HEK293T (cell line): ENCODE data around the gene GRIK4.

ENCODE experiments used
- CTCF ChIA-PET: fragments of 350-600 bp; formaldehyde crosslinking; extraction: SDS; loops from one replicate; lab custom pipeline; 2021; ENCODE audit warnings: antibody characterized with exemption, inconsistent platforms; lab: Yijun Ruan, JAX
- POLR2A ChIA-PET: fragments of 350-600 bp; formaldehyde crosslinking; extraction: SDS; loops from one replicate; lab custom pipeline; 2020; ENCODE audit warnings: antibody characterized with exemption, inconsistent platforms; lab: Yijun Ruan, JAX
- DNase-seq: peaks from one replicate; pipeline ENCODE4 v3.0.0; 2012; ENCODE audit warnings: mixed read lengths; ENCODE audit errors: extremely low spot score
- ARNT ChIP-seq: fragments of 450-650 bp; IDR thresholded peaks from 2 replicates; pipeline ENCODE4 v1.6.1; 2017; ENCODE audit warnings: mild to moderate bottlenecking
- BHLHE40 ChIP-seq: fragments of 450-650 bp; IDR thresholded peaks from 2 replicates; pipeline ENCODE4 v1.6.1; 2016; ENCODE audit warnings: mild to moderate bottlenecking, moderate library complexity, borderline replicate concordance
- CTBP1 ChIP-seq: fragments of 450-650 bp; IDR thresholded peaks from 2 replicates; pipeline ENCODE4 v1.6.1; 2016; ENCODE audit warnings: borderline replicate concordance
- ELF4 ChIP-seq: fragments of 450-650 bp; IDR thresholded peaks from 2 replicates; pipeline ENCODE4 v1.6.1; 2017; ENCODE audit warnings: antibody characterized with exemption
- FOXA1 ChIP-seq: fragments of 450-650 bp; IDR thresholded peaks from 2 replicates; pipeline ENCODE4 v1.6.1; 2016; ENCODE audit warnings: mild to moderate bottlenecking
- FOXK2 ChIP-seq: fragments of 450-650 bp; IDR thresholded peaks from 2 replicates; pipeline ENCODE4 v1.6.1; 2016; ENCODE audit warnings: mild to moderate bottlenecking
- FOXM1 ChIP-seq: fragments of 450-650 bp; IDR thresholded peaks from 2 replicates; pipeline ENCODE4 v1.6.1; 2017; ENCODE audit warnings: mild to moderate bottlenecking, borderline replicate concordance
- HDGF ChIP-seq: fragments of 450-650 bp; IDR thresholded peaks from 2 replicates; pipeline ENCODE4 v1.6.1; 2017; ENCODE audit warnings: antibody characterized with exemption, borderline replicate concordance
- L3MBTL2 ChIP-seq: fragments of 450-650 bp; conservative IDR thresholded peaks from 2 replicates; pipeline ENCODE4 v1.6.1; 2016; ENCODE audit warnings: mild to moderate bottlenecking
- LEF1 ChIP-seq: fragments of 450-650 bp; IDR thresholded peaks from 2 replicates; pipeline ENCODE4 v1.6.1; 2017; ENCODE audit warnings: mild to moderate bottlenecking, borderline replicate concordance
- NFRKB ChIP-seq: fragments of 450-650 bp; IDR thresholded peaks from 2 replicates; pipeline ENCODE4 v1.6.1; 2016; ENCODE audit warnings: mild to moderate bottlenecking, moderate library complexity
- PKNOX1 ChIP-seq: fragments of 450-650 bp; IDR thresholded peaks from 2 replicates; pipeline ENCODE4 v1.6.1; 2016
- SP1 ChIP-seq: fragments of 450-650 bp; IDR thresholded peaks from 2 replicates; pipeline ENCODE4 v1.6.1; 2017
- SUZ12 ChIP-seq: fragments of 450-650 bp; IDR thresholded peaks from 2 replicates; pipeline ENCODE4 v1.6.1; 2016; ENCODE audit warnings: mild to moderate bottlenecking
- TARDBP ChIP-seq: fragments of 450-650 bp; IDR thresholded peaks from 2 replicates; pipeline ENCODE4 v1.6.1; 2016
- ZNF384 ChIP-seq: fragments of 450-650 bp; IDR thresholded peaks from 2 replicates; pipeline ENCODE4 v1.6.1; 2016

GRIK4 gene

GRCh38 chr11:120904116-120904515 lies 392.6 kb downstream of the GRIK4 start:
- no peak for DNase-seq
- ChIA-PET POLR2A (no interaction called here), CTCF (no interaction called here)
- no peak for TF ChIP-seq SUZ12
- TF ChIP-seq FOXA1: no peak
- TF ChIP-seq PKNOX1: no peak
- no peak for TF ChIP-seq LEF1
- TF ChIP-seq NFRKB: no peak
- no peak for TF ChIP-seq BHLHE40
- TF ChIP-seq CTBP1: no peak
- no peak for TF ChIP-seq ARNT
- TF ChIP-seq FOXK2: no peak

- TF ChIP-seq PKNOX1: no peak
- TF ChIP-seq FOXK2: no peak
- TF ChIP-seq NFRKB: no peak
- no peak for TF ChIP-seq FOXA1
- no peak for TF ChIP-seq ARNT
- no peak for TF ChIP-seq TARDBP
- TF ChIP-seq ZNF384: no peak
- no peak for TF ChIP-seq ELF4
- no peak for TF ChIP-seq SP1
- TF ChIP-seq BHLHE40: no peak
- no peak for TF ChIP-seq HDGF
- no peak for TF ChIP-seq L3MBTL2
- no peak for TF ChIP-seq LEF1
- TF ChIP-seq FOXM1: no peak
- ChIA-PET CTCF (no interaction called here), POLR2A (no interaction called here)
- DNase-seq: no peak
These were observed 395.2 kb downstream of the GRIK4 start for GRCh38 chr11:120906766-120907165.

- DNase-seq: no peak
- CTCF ChIA-PET: no interaction called here
- POLR2A ChIA-PET: no interaction called here
- TF ChIP-seq ELF4 (no peak), HDGF (no peak), L3MBTL2 (no peak), TARDBP (no peak), SUZ12 (no peak), ZNF384 (no peak), PKNOX1 (no peak), ARNT (no peak), CTBP1 (no peak), NFRKB (no peak), FOXA1 (no peak), SP1 (no peak), LEF1 (no peak), BHLHE40 (no peak), FOXK2 (no peak), FOXM1 (no peak)
These were observed 396.4 kb downstream of the GRIK4 start for GRCh38 chr11:120907971-120908370.

- ChIA-PET POLR2A (no interaction called here), CTCF (no interaction called here)
- no peak for DNase-seq
- no peak for TF ChIP-seq BHLHE40
- no peak for TF ChIP-seq FOXM1
- TF ChIP-seq HDGF: no peak
- no peak for TF ChIP-seq FOXK2
- TF ChIP-seq NFRKB: no peak
- TF ChIP-seq ARNT: no peak
- no peak for TF ChIP-seq L3MBTL2
- TF ChIP-seq TARDBP: no peak
- TF ChIP-seq SUZ12: no peak
- TF ChIP-seq ZNF384: no peak
- no peak for TF ChIP-seq LEF1
- TF ChIP-seq SP1: no peak
- no peak for TF ChIP-seq ELF4
- TF ChIP-seq FOXA1: no peak
- TF ChIP-seq CTBP1: no peak
These were observed 397.1 kb downstream of the GRIK4 start for GRCh38 chr11:120908461-120909181.

- POLR2A ChIA-PET: no interaction called here
- TF ChIP-seq ELF4 (no peak), TARDBP (no peak), CTBP1 (no peak), FOXK2 (no peak), FOXA1 (no peak), ZNF384 (no peak)
- CTCF ChIA-PET: interaction anchor here (0.6 kb wide), 1 partner anchor 742 kb away, joined by 3 read pairs; no protein-coding TSS in a partner anchor
- DNase-seq: no peak
These were observed 398.3 kb downstream of the GRIK4 start for GRCh38 chr11:120909676-120910416.

- CTCF ChIA-PET: interaction anchor here (0.6 to 2.3 kb wide), 2 partner anchors 17 to 47 kb away, joined by 3 to 9 read pairs; no protein-coding TSS in a partner anchor
- no peak for DNase-seq
- POLR2A ChIA-PET: no interaction called here
- TF ChIP-seq HDGF: no peak
- no peak for TF ChIP-seq LEF1
- no peak for TF ChIP-seq SP1
- no peak for TF ChIP-seq ELF4
- no peak for TF ChIP-seq PKNOX1
- no peak for TF ChIP-seq TARDBP
- TF ChIP-seq FOXA1: no peak
- TF ChIP-seq SUZ12: no peak
- TF ChIP-seq FOXK2: no peak
- no peak for TF ChIP-seq FOXM1
- no peak for TF ChIP-seq L3MBTL2
- TF ChIP-seq ARNT: no peak
- TF ChIP-seq CTBP1: no peak
- no peak for TF ChIP-seq BHLHE40
- no peak for TF ChIP-seq ZNF384
- no peak for TF ChIP-seq NFRKB
These were observed 400.4 kb downstream of the GRIK4 start for GRCh38 chr11:120911943-120912342.
